HG03575 (cell line): ENCODE data around the gene FAM193B.
"Not testable (repeated sequence)": the region's sequence is repeated elsewhere in the genome, so short reads cannot be mapped to it uniquely, and the experiment has no call there.

ENCODE experiments used
- ATAC-seq: cut with Tn5 transposase; IDR thresholded peaks from one replicate; pipeline ENCODE4 v1.9.1; 2021; ENCODE audit not compliant: unreplicated experiment, insufficient number of reproducible peaks, low FRiP score; ENCODE audit errors: extremely low read depth

The FAM193B gene

GRCh38 chr5:177590406-177590805 lies 36.0 kb upstream of the FAM193B start:
- no peak for ATAC-seq

GRCh38 chr5:177588413-177588909 lies 34.1 kb upstream of the FAM193B start:
- ATAC-seq = no peak

GRCh38 chr5:177578316-177578715 lies 24.0 kb upstream of the FAM193B start:
- ATAC-seq = no peak

- no peak for ATAC-seq
Observed at GRCh38 chr5:177576169-177576568, 21.8 kb upstream of the FAM193B start.

- ATAC-seq = no peak
Observed at GRCh38 chr5:177575488-177575887, 21.1 kb upstream of the FAM193B start.

- no peak for ATAC-seq
Observed at GRCh38 chr5:177569894-177570293, 15.5 kb upstream of the FAM193B start.

GRCh38 chr5:177568326-177568725 lies 14.0 kb upstream of the FAM193B start:
- no peak for ATAC-seq

GRCh38 chr5:177565046-177565445 lies 10.7 kb upstream of the FAM193B start:
- ATAC-seq = no peak

- not testable (repeated sequence) for ATAC-seq
Observed at GRCh38 chr5:177559446-177559941, 5.1 kb upstream of the FAM193B start.

- no peak for ATAC-seq
Observed at GRCh38 chr5:177557796-177558195, 3.4 kb upstream of the FAM193B start.

- no peak for ATAC-seq
Observed at GRCh38 chr5:177557041-177557647, 2.8 kb upstream of the FAM193B start.

- ATAC-seq = no peak
Observed at GRCh38 chr5:177555665-177556064, 1.3 kb upstream of the FAM193B start.

- ATAC-seq = no peak
Observed at GRCh38 chr5:177555228-177555627, 865 bp upstream of the FAM193B start.

GRCh38 chr5:177553671-177554429 lies 513 bp downstream of the FAM193B start:
- ATAC-seq = no peak

- ATAC-seq = no peak
Observed at GRCh38 chr5:177552839-177553455, 1.4 kb downstream of the FAM193B start.

GRCh38 chr5:177550122-177550521 lies 4.2 kb downstream of the FAM193B start:
- ATAC-seq = no peak

GRCh38 chr5:177548495-177548894 lies 5.9 kb downstream of the FAM193B start:
- no peak for ATAC-seq

GRCh38 chr5:177547736-177548135 lies 6.6 kb downstream of the FAM193B start:
- no peak for ATAC-seq

GRCh38 chr5:177546258-177546741 lies 8.1 kb downstream of the FAM193B start:
- ATAC-seq = no peak
